ENCODE results near the gene STAT5B.
A peak's percentile ranks its signal among the peaks of the same experiment; 100 is the strongest.
"Not testable (repeated sequence)": the region's sequence is repeated elsewhere in the genome, so short reads cannot be mapped to it uniquely, and the experiment has no call there.

Gene STAT5B

GRCh38 chr17:42239576-42239975 lies 36.6 kb downstream of the STAT5B start:
- not testable (repeated sequence) for H3K9me3 ChIP-seq (ENCODE audit: control insufficient read depth, low read length); DNase-seq; H3K36me3 ChIP-seq (ENCODE audit: control insufficient read depth, insufficient read depth, low read length); H3K27me3 ChIP-seq (replicated peaks; ENCODE audit: control insufficient read depth, insufficient read depth, low read length, poor library complexity, severe bottlenecking); H3K4me3 ChIP-seq (ENCODE audit: insufficient read depth, low read depth, low read length, poor library complexity, severe bottlenecking); H3K27ac ChIP-seq (ENCODE audit: insufficient read depth, low read length, poor library complexity, severe bottlenecking)
- H3K4me1 ChIP-seq (ENCODE audit: control insufficient read depth, insufficient read depth, low read length, poor library complexity, severe bottlenecking), result peaks cover 13% of the 10 kb centered on the region

DNA sequence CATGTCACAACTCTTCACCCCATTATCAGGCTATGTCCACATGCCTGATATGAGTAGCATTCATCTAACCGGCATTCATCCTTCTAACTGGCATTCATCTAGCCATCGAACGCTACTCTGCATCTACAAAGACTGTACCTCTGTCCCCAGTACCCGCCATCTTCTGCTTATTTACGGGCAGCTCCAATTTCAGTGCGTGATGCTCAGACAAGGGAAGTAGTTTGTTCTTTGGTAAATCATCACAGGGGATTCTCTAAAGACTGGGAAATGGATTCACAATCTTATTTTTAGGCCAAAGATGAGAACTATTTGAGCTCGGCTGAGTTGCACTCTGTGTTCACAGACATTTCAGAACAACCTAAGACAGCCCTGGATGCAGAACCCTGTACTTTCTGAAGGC lies 39.4 kb downstream of the STAT5B start:
- Histone ChIP-seq H3K36me3 (ENCODE audit: control insufficient read depth, insufficient read depth, low read length) (no peaks in the 10 kb centered on the region), H3K27me3 (replicated peaks; ENCODE audit: control insufficient read depth, insufficient read depth, low read length, poor library complexity, severe bottlenecking) (no peaks in the 10 kb centered on the region), H3K9me3 (ENCODE audit: control insufficient read depth, low read length) (no peaks in the 10 kb centered on the region), H3K4me1 (ENCODE audit: control insufficient read depth, insufficient read depth, low read length, poor library complexity, severe bottlenecking) (peaks cover 6% of the 10 kb centered on the region), H3K27ac (ENCODE audit: insufficient read depth, low read length, poor library complexity, severe bottlenecking) (no peak overlapping the region), H3K4me3 (ENCODE audit: insufficient read depth, low read depth, low read length, poor library complexity, severe bottlenecking) (no peak overlapping the region)
- no peak for DNase-seq

DNA sequence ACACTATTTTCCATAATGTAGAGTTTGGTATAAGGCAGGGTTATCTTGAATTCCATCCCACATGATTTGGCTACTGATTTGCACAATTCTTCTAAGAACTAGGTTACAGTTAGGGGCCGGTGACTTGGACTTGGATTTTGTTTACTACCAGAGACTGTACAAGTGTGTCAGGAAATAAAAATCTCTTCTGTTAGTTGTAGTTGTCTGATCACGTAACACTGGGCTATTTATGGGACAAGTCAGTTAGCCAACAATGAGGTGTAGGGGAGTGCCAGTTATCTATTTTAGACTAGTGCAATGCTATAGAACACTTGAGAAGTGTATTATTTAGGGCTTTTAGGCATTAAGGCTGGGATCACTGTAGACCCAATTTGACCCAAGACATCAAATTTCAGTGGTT lies 42.2 kb downstream of the STAT5B start:
- H3K9me3 ChIP-seq (ENCODE audit: control insufficient read depth, low read length), result no peaks in the 10 kb centered on the region
- H3K36me3 ChIP-seq (ENCODE audit: control insufficient read depth, insufficient read depth, low read length), result no peaks in the 10 kb centered on the region
- no peaks in the 10 kb centered on the region for H3K27me3 ChIP-seq (replicated peaks; ENCODE audit: control insufficient read depth, insufficient read depth, low read length, poor library complexity, severe bottlenecking)
- peak overlapping the region; percentile 1 for H3K27ac ChIP-seq (ENCODE audit: insufficient read depth, low read length, poor library complexity, severe bottlenecking)
- H3K4me3 ChIP-seq (ENCODE audit: insufficient read depth, low read depth, low read length, poor library complexity, severe bottlenecking), result no peak overlapping the region
- DNase-seq, result no peak
- no peaks in the 10 kb centered on the region for H3K4me1 ChIP-seq (ENCODE audit: control insufficient read depth, insufficient read depth, low read length, poor library complexity, severe bottlenecking)

- DNase-seq, result no peak
- H3K4me3 ChIP-seq (ENCODE audit: insufficient read depth, low read depth, low read length, poor library complexity, severe bottlenecking), result no peak overlapping the region
Measured at GRCh38 chr17:42233156-42233555, 43.0 kb downstream of the STAT5B start.

DNA sequence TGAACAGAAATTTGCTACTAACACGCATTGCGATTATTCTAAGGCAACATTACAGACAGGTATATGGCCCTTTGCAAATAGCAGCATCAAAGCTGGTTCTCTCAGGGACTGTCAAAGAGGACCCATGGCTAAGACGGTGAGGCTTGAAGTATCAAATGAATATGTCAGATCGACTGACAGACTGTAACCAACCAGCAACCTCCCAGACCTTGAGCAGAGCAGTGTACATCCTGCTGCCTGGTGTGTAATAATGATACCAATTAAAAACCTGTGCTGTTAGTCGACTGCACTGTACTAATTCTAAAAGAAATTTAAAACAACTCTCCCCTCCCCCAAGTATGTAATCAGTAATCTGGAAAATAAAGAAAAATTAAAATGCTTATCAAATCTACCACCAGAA lies 46.0 kb downstream of the STAT5B start:
- Histone ChIP-seq H3K27me3 (replicated peaks; ENCODE audit: control insufficient read depth, insufficient read depth, low read length, poor library complexity, severe bottlenecking) (no peaks in the 10 kb centered on the region), H3K27ac (ENCODE audit: insufficient read depth, low read length, poor library complexity, severe bottlenecking) (peak overlapping the region; percentile 1), H3K36me3 (ENCODE audit: control insufficient read depth, insufficient read depth, low read length) (peaks cover 4% of the 10 kb centered on the region), H3K9me3 (ENCODE audit: control insufficient read depth, low read length) (no peaks in the 10 kb centered on the region), H3K4me3 (ENCODE audit: insufficient read depth, low read depth, low read length, poor library complexity, severe bottlenecking) (no peak overlapping the region), H3K4me1 (ENCODE audit: control insufficient read depth, insufficient read depth, low read length, poor library complexity, severe bottlenecking) (no peaks in the 10 kb centered on the region)
- DNase-seq, result no peak

More at GRCh38 chr17:42233156-42233555, 43.0 kb downstream of the STAT5B start:
- Histone ChIP-seq H3K4me1 (ENCODE audit: control insufficient read depth, insufficient read depth, low read length, poor library complexity, severe bottlenecking) (no peaks in the 10 kb centered on the region), H3K27ac (ENCODE audit: insufficient read depth, low read length, poor library complexity, severe bottlenecking) (no peak overlapping the region), H3K36me3 (ENCODE audit: control insufficient read depth, insufficient read depth, low read length) (no peaks in the 10 kb centered on the region), H3K27me3 (replicated peaks; ENCODE audit: control insufficient read depth, insufficient read depth, low read length, poor library complexity, severe bottlenecking) (no peaks in the 10 kb centered on the region), H3K9me3 (ENCODE audit: control insufficient read depth, low read length) (no peaks in the 10 kb centered on the region)

- Histone ChIP-seq H3K9me3 (ENCODE audit: control insufficient read depth, low read length) (no peaks in the 10 kb centered on the region), H3K36me3 (ENCODE audit: control insufficient read depth, insufficient read depth, low read length) (peaks cover 21% of the 10 kb centered on the region), H3K4me1 (ENCODE audit: control insufficient read depth, insufficient read depth, low read length, poor library complexity, severe bottlenecking) (no peaks in the 10 kb centered on the region), H3K27ac (ENCODE audit: insufficient read depth, low read length, poor library complexity, severe bottlenecking) (no peak overlapping the region), H3K27me3 (replicated peaks; ENCODE audit: control insufficient read depth, insufficient read depth, low read length, poor library complexity, severe bottlenecking) (no peaks in the 10 kb centered on the region), H3K4me3 (ENCODE audit: insufficient read depth, low read depth, low read length, poor library complexity, severe bottlenecking) (no peak overlapping the region)
- DNase-seq, result no peak
Measured at GRCh38 chr17:42227849-42228700, 48.1 kb downstream of the STAT5B start.

GRCh38 chr17:42225646-42226045 lies 50.5 kb downstream of the STAT5B start:
- Histone ChIP-seq H3K36me3 (ENCODE audit: control insufficient read depth, insufficient read depth, low read length) (peaks cover 30% of the 10 kb centered on the region), H3K4me3 (ENCODE audit: insufficient read depth, low read depth, low read length, poor library complexity, severe bottlenecking) (no peak overlapping the region), H3K4me1 (ENCODE audit: control insufficient read depth, insufficient read depth, low read length, poor library complexity, severe bottlenecking) (peaks cover 5% of the 10 kb centered on the region), H3K27ac (ENCODE audit: insufficient read depth, low read length, poor library complexity, severe bottlenecking) (no peak overlapping the region), H3K9me3 (ENCODE audit: control insufficient read depth, low read length) (no peaks in the 10 kb centered on the region), H3K27me3 (replicated peaks; ENCODE audit: control insufficient read depth, insufficient read depth, low read length, poor library complexity, severe bottlenecking) (no peaks in the 10 kb centered on the region)
- DNase-seq, result no peak

GRCh38 chr17:42224651-42225050 lies 51.5 kb downstream of the STAT5B start:
- H3K4me3 ChIP-seq (ENCODE audit: insufficient read depth, low read depth, low read length, poor library complexity, severe bottlenecking), result no peak overlapping the region
- H3K9me3 ChIP-seq (ENCODE audit: control insufficient read depth, low read length), result no peaks in the 10 kb centered on the region
- H3K4me1 ChIP-seq (ENCODE audit: control insufficient read depth, insufficient read depth, low read length, poor library complexity, severe bottlenecking), result peaks cover 5% of the 10 kb centered on the region
- no peaks in the 10 kb centered on the region for H3K27me3 ChIP-seq (replicated peaks; ENCODE audit: control insufficient read depth, insufficient read depth, low read length, poor library complexity, severe bottlenecking)
- H3K36me3 ChIP-seq (ENCODE audit: control insufficient read depth, insufficient read depth, low read length), result peaks cover 38% of the 10 kb centered on the region
- H3K27ac ChIP-seq (ENCODE audit: insufficient read depth, low read length, poor library complexity, severe bottlenecking), result no peak overlapping the region
- DNase-seq, result no peak

DNA sequence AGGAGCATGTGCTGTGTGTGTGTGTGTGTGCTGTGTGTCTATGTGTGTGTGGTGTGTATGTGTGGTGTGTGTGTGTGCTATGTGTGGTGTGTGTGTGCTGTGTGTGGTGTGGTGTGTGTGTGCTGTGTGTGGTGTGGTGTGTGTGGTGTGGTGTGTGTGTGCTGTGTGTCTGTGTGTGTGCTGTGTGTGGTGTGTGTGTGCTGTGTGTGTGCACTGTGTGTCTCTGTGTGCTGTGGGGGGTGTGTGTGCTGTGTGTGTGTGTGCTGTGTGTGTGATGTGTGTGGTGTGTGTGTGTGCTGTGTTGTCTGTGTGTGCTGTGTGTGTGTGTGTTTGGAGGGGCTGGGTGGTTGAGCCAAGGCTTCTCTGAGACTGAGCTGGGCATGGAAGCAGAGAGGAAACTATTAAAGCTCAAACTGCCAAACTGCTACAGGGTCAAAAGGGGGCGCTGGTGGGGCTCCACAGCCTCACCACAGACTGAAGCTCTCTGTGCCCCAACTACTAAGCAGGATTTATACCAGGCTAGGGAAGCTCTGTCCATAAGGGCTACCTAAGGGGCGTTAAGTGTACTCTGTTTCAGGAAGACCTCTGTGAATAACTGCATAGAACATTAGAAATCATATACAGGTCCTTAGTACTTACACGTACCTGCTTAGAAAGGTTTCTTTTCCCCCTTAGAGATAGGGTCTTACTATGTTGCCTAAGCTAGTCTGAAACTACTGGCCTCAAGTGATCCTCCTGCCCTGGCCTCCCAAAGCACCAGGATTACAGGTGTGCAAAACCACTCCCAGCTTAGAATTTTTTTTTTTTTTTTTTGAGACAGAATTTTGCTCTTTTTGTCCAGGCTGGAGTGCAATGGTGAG lies 54.1 kb downstream of the STAT5B start:
- Histone ChIP-seq H3K27me3 (replicated peaks; ENCODE audit: control insufficient read depth, insufficient read depth, low read length, poor library complexity, severe bottlenecking) (no peaks in the 10 kb centered on the region), H3K27ac (ENCODE audit: insufficient read depth, low read length, poor library complexity, severe bottlenecking) (no peak overlapping the region), H3K4me3 (ENCODE audit: insufficient read depth, low read depth, low read length, poor library complexity, severe bottlenecking) (no peak overlapping the region), H3K9me3 (ENCODE audit: control insufficient read depth, low read length) (no peaks in the 10 kb centered on the region), H3K4me1 (ENCODE audit: control insufficient read depth, insufficient read depth, low read length, poor library complexity, severe bottlenecking) (peaks cover 5% of the 10 kb centered on the region), H3K36me3 (ENCODE audit: control insufficient read depth, insufficient read depth, low read length) (peaks cover 53% of the 10 kb centered on the region)
- peak; percentile 16 to 28 (median 21) for DNase-seq

DNA sequence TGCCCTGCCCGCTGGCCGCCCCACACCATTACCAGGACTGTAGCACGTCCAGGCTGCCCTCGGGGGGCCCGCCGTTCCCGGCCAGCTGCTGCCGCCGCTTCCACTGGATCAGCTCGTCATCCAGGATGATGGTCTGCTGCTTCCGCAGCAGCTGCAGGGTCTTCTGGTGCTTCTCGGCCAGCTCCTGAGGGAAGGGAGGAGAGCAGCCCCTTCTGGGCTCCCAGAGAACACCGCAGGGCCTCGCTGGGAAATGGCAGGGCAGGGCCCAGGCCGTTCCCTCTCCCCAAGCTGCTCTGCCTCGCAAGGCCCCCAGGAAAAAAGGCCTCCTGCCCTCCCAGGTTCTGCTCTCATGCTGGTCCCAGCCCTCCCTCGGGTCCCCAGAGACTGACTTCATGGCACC lies 56.9 kb downstream of the STAT5B start:
- peaks cover 71% of the 10 kb centered on the region for H3K36me3 ChIP-seq (ENCODE audit: control insufficient read depth, insufficient read depth, low read length)
- not testable (repeated sequence) for H3K4me3 ChIP-seq (ENCODE audit: insufficient read depth, low read depth, low read length, poor library complexity, severe bottlenecking); H3K27ac ChIP-seq (ENCODE audit: insufficient read depth, low read length, poor library complexity, severe bottlenecking); DNase-seq; H3K4me1 ChIP-seq (ENCODE audit: control insufficient read depth, insufficient read depth, low read length, poor library complexity, severe bottlenecking); H3K9me3 ChIP-seq (ENCODE audit: control insufficient read depth, low read length); H3K27me3 ChIP-seq (replicated peaks; ENCODE audit: control insufficient read depth, insufficient read depth, low read length, poor library complexity, severe bottlenecking)

All from effector memory CD4-positive, alpha-beta T cell (primary cell).